Astrocyte (in vitro differentiated cells and primary cell): ENCODE data around the gene RAD52. TPM values are rescaled to one million over a fixed set of nuclear protein-coding genes. Genes with fewer than 3 reads are reported as not detected.
A peak's percentile ranks its signal among the peaks of the same experiment; 100 is the strongest.

Experiments used
- DNase-seq: peaks from one replicate; pipeline ENCODE4 v3.0.0-alpha.2; 2010; ENCODE audit warnings: low read depth
- FAIRE-seq: peaks from 2 replicates; lab custom pipeline; 2011; peaks lifted over from hg19 to GRCh38; lab: Jason Lieb, UNC
- H2AFZ ChIP-seq: 2 replicates; pipeline ENCODE4 v1.6.0; 2012; ENCODE audit warnings: low read depth, low read length, inconsistent platforms
- H3K27ac ChIP-seq: 2 replicates; pipeline ENCODE4 v1.5.1; 2011; ENCODE audit warnings: low read depth, low read length, inconsistent platforms
- H3K27me3 ChIP-seq: 2 replicates; pipeline ENCODE4 v1.6.0; 2011; ENCODE audit warnings: low read length, inconsistent platforms; ENCODE audit not compliant: insufficient read depth
- H3K36me3 ChIP-seq: 2 replicates; pipeline ENCODE4 v1.5.1; 2011; ENCODE audit warnings: low read length, inconsistent platforms; ENCODE audit not compliant: insufficient read depth
- H3K4me1 ChIP-seq: 2 replicates; pipeline ENCODE4 v1.5.1; 2011; ENCODE audit warnings: low read length, inconsistent platforms; ENCODE audit not compliant: insufficient read depth
- H3K4me2 ChIP-seq: 2 replicates; pipeline ENCODE4 v1.6.0; 2012; ENCODE audit warnings: low read length, inconsistent platforms
- H3K4me3 ChIP-seq: 2 replicates; pipeline ENCODE4 v1.5.1; 2011; ENCODE audit warnings: low read depth, mild to moderate bottlenecking, low read length, inconsistent platforms; ENCODE audit not compliant: insufficient read depth
- H3K79me2 ChIP-seq: 2 replicates; pipeline ENCODE4 v1.6.0; 2012; ENCODE audit warnings: mild to moderate bottlenecking, low read length, inconsistent platforms; ENCODE audit not compliant: insufficient read depth
- H3K9ac ChIP-seq: 2 replicates; pipeline ENCODE4 v1.6.0; 2012; ENCODE audit warnings: mild to moderate bottlenecking, low read length, inconsistent platforms
- H3K9me3 ChIP-seq: 2 replicates; pipeline ENCODE4 v1.5.1; 2012; ENCODE audit warnings: low read depth, mild to moderate bottlenecking, low read length, inconsistent platforms; ENCODE audit not compliant: insufficient read depth
- H4K20me1 ChIP-seq: 2 replicates; pipeline ENCODE4 v1.6.0; 2012; ENCODE audit warnings: low read length, inconsistent platforms; ENCODE audit not compliant: insufficient read depth
- H3K27ac Mint-ChIP-seq: one replicate; pipeline ENCODE4 v1.8.0; 2021; ENCODE audit warnings: mild to moderate bottlenecking, mixed read lengths; ENCODE audit not compliant: unreplicated experiment
- H3K27me3 Mint-ChIP-seq: one replicate; pipeline ENCODE4 v1.8.0; 2021; ENCODE audit warnings: low read depth, mixed read lengths; ENCODE audit not compliant: unreplicated experiment
- H3K36me3 Mint-ChIP-seq: one replicate; pipeline ENCODE4 v1.8.0; 2021; ENCODE audit warnings: low read depth, mixed read lengths; ENCODE audit not compliant: unreplicated experiment
- H3K4me1 Mint-ChIP-seq: one replicate; pipeline ENCODE4 v1.8.0; 2021; ENCODE audit warnings: low read depth, mixed read lengths; ENCODE audit not compliant: unreplicated experiment
- H3K4me3 Mint-ChIP-seq: one replicate; pipeline ENCODE4 v1.8.0; 2021; ENCODE audit warnings: mild to moderate bottlenecking, moderate library complexity, mixed read lengths; ENCODE audit not compliant: unreplicated experiment
- H3K9me3 Mint-ChIP-seq: one replicate; pipeline ENCODE4 v1.8.0; 2021; ENCODE audit warnings: mild to moderate bottlenecking, mixed read lengths; ENCODE audit not compliant: unreplicated experiment
- EZH2 ChIP-seq: IDR thresholded peaks from 2 replicates; pipeline ENCODE4 v1.6.1; 2012; ENCODE audit warnings: mild to moderate bottlenecking, low read length, inconsistent platforms; ENCODE audit not compliant: insufficient read depth
- total RNA-seq: library from RNA; stranded (reverse); gene quantifications from 2 replicates; pipeline ENCODE4 v1.2.1, GENCODE V29; 2021
- TF ChIP-seq, protein P1 (sequence below): IDR thresholded peaks from 2 replicates; pipeline ENCODE4 v1.5.1; 2011; ENCODE audit warnings: low read depth, mild to moderate bottlenecking, inconsistent platforms, low read length, moderate library complexity; ENCODE audit not compliant: insufficient read depth

The RAD52 gene
- total RNA-seq, 1 donor from 2014 or later: 11.7 TPM

DNA sequence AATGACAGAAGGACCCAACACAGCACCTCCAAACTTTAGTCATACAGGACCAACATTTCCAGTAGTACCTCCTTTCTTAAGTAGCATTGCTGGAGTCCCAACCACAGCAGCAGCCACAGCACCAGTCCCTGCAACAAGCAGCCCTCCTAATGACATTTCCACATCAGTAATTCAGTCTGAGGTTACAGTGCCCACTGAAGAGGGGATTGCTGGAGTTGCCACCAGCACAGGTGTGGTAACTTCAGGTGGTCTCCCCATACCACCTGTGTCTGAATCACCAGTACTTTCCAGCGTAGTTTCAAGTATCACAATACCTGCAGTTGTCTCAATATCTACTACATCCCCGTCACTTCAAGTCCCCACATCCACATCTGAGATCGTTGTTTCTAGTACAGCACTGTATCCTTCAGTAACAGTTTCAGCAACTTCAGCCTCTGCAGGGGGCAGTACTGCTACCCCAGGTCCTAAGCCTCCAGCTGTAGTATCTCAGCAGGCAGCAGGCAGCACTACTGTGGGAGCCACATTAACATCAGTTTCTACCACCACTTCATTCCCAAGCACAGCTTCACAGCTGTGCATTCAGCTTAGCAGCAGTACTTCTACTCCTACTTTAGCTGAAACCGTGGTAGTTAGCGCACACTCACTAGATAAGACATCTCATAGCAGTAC is 64.6 kb downstream of the RAD52 start:
- no peak for TF ChIP-seq EZH2
- TF ChIP-seq, protein P1, sequence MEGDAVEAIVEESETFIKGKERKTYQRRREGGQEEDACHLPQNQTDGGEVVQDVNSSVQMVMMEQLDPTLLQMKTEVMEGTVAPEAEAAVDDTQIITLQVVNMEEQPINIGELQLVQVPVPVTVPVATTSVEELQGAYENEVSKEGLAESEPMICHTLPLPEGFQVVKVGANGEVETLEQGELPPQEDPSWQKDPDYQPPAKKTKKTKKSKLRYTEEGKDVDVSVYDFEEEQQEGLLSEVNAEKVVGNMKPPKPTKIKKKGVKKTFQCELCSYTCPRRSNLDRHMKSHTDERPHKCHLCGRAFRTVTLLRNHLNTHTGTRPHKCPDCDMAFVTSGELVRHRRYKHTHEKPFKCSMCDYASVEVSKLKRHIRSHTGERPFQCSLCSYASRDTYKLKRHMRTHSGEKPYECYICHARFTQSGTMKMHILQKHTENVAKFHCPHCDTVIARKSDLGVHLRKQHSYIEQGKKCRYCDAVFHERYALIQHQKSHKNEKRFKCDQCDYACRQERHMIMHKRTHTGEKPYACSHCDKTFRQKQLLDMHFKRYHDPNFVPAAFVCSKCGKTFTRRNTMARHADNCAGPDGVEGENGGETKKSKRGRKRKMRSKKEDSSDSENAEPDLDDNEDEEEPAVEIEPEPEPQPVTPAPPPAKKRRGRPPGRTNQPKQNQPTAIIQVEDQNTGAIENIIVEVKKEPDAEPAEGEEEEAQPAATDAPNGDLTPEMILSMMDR: no peak
- H3K79me2 ChIP-seq: no peaks in the 10 kb centered on the region
- no peaks in the 10 kb centered on the region for H3K9me3 Mint-ChIP-seq
- H3K4me3 ChIP-seq: no peak overlapping the region
- DNase-seq: no peak
- FAIRE-seq: peak; percentile 20
- H3K9ac ChIP-seq: no peak overlapping the region
- no peak overlapping the region for H3K4me2 ChIP-seq
- no peak overlapping the region for H2AFZ ChIP-seq
- peaks cover 10% of the 10 kb centered on the region for H3K4me1 Mint-ChIP-seq
- no peak overlapping the region for H3K27ac Mint-ChIP-seq
- no peak overlapping the region for H3K4me3 Mint-ChIP-seq
- peaks cover 76% of the 10 kb centered on the region for H3K36me3 ChIP-seq
- no peaks in the 10 kb centered on the region for H3K27me3 ChIP-seq
- H3K27me3 Mint-ChIP-seq: no peaks in the 10 kb centered on the region
- H3K36me3 Mint-ChIP-seq: peaks cover 24% of the 10 kb centered on the region
- H3K4me1 ChIP-seq: no peaks in the 10 kb centered on the region
- no peaks in the 10 kb centered on the region for H4K20me1 ChIP-seq
- H3K27ac ChIP-seq: no peak overlapping the region
- H3K9me3 ChIP-seq: no peaks in the 10 kb centered on the region

DNA sequence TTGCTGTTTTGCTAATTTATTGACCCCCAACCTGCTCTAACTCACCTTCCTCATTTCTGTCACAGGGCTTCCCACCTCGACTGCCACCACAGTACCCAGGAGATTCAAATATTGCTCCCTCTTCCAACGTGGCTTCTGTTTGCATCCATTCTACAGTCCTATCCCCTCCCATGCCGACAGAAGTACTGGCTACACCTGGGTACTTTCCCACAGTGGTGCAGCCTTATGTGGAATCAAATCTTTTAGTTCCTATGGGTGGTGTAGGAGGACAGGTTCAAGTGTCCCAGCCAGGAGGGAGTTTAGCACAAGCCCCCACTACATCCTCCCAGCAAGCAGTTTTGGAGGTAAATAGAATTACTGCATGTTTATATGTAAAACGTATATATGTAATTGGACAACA is 68.8 kb downstream of the RAD52 start:
- no peak overlapping the region for H3K27ac ChIP-seq
- no peak for FAIRE-seq
- no peak overlapping the region for H3K4me3 ChIP-seq
- peaks cover 24% of the 10 kb centered on the region for H3K4me1 Mint-ChIP-seq
- no peak for TF ChIP-seq EZH2
- TF ChIP-seq, protein P1: no peak
- H3K36me3 ChIP-seq: peaks cover 56% of the 10 kb centered on the region
- no peak overlapping the region for H3K27ac Mint-ChIP-seq
- no peak overlapping the region for H3K9ac ChIP-seq
- peaks cover 5% of the 10 kb centered on the region for H3K4me1 ChIP-seq
- H3K4me3 Mint-ChIP-seq: no peak overlapping the region
- H3K4me2 ChIP-seq: no peak overlapping the region
- no peaks in the 10 kb centered on the region for H3K9me3 ChIP-seq
- H3K79me2 ChIP-seq: no peaks in the 10 kb centered on the region
- H2AFZ ChIP-seq: no peak overlapping the region
- H3K36me3 Mint-ChIP-seq: peaks cover 17% of the 10 kb centered on the region
- DNase-seq: no peak
- H3K27me3 ChIP-seq: no peaks in the 10 kb centered on the region
- H3K27me3 Mint-ChIP-seq: no peaks in the 10 kb centered on the region
- no peaks in the 10 kb centered on the region for H3K9me3 Mint-ChIP-seq
- H4K20me1 ChIP-seq: no peaks in the 10 kb centered on the region

DNA sequence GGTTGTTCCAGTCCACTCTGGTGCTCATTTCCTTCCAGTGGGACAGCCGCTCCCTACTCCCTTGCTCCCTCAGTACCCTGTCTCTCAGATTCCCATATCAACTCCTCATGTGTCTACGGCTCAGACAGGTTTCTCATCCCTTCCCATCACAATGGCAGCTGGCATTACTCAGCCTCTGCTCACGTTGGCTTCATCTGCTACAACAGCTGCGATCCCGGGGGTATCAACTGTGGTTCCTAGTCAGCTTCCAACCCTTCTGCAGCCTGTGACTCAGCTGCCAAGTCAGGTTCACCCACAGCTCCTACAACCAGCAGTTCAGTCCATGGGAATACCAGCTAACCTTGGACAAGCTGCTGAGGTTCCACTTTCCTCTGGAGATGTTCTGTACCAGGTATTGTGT is 69.9 kb downstream of the RAD52 start:
- Histone ChIP-seq H3K27ac (no peak overlapping the region), H3K9me3 (no peaks in the 10 kb centered on the region), H3K4me3 (no peak overlapping the region), H3K79me2 (no peaks in the 10 kb centered on the region), H3K4me2 (no peak overlapping the region), H3K36me3 (peaks cover 46% of the 10 kb centered on the region), H3K27me3 (no peaks in the 10 kb centered on the region), H4K20me1 (no peaks in the 10 kb centered on the region), H2AFZ (no peak overlapping the region), H3K9ac (no peak overlapping the region), H3K4me1 (peaks cover 5% of the 10 kb centered on the region)
- FAIRE-seq (no peak), DNase-seq (peak; percentile 66)
- no peak for TF ChIP-seq EZH2
- TF ChIP-seq, protein P1: no peak
- Mint-ChIP-seq H3K27ac (peak overlapping the region; percentile 43), H3K4me1 (peaks cover 21% of the 10 kb centered on the region), H3K36me3 (peaks cover 8% of the 10 kb centered on the region), H3K9me3 (no peaks in the 10 kb centered on the region), H3K4me3 (no peak overlapping the region), H3K27me3 (no peaks in the 10 kb centered on the region)
